GM19025 (cell line): Measurements from ENCODE around the gene SMIM1.

ENCODE experiments used
- ATAC-seq: cut with Tn5 transposase; IDR thresholded peaks from one replicate; pipeline ENCODE4 v1.9.1; 2021; ENCODE audit warnings: mild to moderate bottlenecking, low read depth, moderate library complexity; ENCODE audit not compliant: unreplicated experiment

The SMIM1 gene

DNA sequence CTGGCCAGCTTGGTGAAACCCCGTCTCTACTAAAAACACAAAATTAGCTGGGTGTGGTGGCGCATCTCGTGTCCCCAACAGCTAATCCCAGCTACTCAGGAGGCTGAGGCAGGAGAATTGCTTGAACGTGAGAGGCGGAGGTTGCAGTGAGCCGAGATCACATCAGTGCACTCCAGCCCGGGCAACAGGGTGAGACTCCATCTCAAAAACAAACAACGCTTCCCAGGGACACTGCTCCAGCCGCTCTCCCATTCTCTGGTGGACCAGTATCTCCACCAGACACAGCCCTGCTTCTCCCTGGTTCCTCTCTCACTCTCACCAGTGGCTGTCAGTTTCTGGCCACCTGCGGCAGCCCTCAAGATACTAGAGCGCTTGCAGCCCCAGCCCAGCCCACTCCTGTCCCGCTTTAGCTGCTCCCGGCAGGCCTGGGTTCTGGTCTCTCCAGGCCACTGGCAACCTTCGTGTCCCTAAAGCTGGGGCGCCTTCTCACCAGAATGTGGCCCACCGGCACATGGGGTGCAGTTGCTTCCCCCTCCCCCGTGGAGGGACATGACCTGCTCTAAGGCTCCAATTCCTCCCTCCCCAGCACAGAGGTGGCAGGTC is 44.7 kb downstream of the SMIM1 start:
- ATAC-seq = no peak

DNA sequence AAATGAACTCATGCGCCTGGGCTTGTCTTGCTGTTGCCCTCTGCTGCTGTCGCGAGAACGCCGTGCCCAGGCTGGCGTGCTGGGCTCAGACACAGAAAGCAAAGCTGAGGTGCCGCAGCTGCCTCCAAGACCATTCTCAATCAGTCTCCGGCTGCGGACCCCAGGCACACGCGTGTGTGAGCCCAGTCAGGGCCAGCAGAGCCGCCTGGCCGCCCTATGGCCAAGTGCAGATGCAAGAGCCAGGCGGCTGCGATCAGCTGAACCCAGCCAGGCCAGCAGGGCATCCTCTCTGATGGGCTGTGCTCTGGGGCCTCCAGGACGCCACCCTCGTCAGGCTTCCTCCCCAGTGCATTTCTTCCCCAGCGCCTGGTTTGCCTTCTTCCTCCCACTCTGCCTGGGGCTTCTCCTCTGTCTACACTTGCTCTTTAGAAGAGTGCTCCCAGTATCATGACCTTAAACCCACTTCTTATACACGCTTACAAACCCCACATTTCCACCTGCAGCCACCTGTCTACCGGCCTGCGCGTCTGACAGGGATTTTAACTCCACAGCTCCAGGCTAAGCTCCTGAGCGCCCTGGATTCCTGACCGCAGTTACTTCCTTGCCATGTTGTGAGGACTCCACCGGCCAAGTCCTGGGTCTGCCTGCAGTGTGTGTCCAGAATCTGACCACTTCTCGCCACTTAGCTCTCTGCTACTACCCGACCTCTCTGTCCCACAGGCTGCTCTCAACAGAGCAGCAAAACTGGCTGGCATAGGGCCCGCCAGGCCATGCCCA is 45.5 kb downstream of the SMIM1 start:
- no peak for ATAC-seq

- ATAC-seq = no peak
These were observed 47.2 kb downstream of the SMIM1 start for GRCh38 chr1:3819771-3820200.

DNA sequence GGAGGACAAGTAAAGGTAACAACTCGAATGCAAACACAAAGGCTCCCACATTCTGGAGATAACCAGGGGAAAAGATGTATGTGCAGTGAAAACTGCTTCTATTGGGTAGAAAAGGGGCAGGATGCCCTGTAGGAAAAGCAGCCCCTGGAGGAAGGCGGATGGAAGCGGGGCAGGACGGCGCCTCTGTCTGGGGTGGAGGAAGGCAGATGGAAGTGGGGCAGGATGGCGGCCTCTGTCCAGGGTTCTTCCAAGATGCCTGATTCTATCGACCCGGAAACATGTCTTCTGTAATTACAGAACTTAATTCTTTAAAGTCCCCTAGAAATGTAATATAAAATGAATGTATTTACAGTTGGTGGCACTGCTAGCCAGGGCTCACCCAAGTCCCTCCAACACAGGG is 47.8 kb downstream of the SMIM1 start:
- no peak for ATAC-seq

DNA sequence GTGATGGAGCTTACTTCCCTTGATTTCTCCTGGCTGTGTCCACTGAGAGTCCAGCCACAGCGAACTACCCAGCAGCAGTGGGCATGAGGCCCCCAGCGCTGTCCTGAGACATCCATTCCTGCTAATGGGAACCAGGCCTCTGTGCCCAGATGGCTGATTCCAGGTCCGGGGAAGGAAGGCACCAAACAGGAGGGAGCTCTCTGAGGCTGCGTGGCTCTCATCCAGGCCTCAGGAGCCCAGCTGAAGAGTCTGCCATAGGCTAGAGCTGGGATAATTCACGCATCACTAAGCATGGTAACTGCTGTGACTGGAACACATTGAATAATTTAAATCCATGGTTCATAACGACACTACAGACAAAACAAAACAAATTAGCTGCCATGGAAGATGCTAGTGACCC is 48.5 kb downstream of the SMIM1 start:
- no peak for ATAC-seq

GRCh38 chr1:3821447-3821846 is 48.9 kb downstream of the SMIM1 start:
- no peak for ATAC-seq

DNA sequence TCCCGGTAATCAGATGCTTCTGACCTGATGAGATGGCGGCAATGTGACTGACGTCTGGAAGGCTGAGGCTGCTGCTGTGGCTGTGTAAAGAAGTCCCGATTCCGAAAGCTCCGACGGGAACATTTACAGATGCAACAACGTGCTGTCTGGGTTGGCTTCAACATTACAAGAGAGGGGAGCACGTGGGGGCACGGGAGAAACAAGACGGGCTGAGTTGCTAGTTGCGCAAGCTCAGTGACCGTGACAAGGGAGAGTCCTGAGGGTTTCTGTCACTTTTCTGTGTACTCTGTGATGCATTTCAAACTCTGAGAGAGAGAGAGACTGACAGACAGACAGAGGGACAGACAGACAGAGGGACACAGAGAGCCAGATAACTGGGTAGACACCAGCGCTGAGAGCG is 49.4 kb downstream of the SMIM1 start:
- no peak for ATAC-seq

GRCh38 chr1:3822421-3822820 is 49.9 kb downstream of the SMIM1 start:
- no peak for ATAC-seq

DNA sequence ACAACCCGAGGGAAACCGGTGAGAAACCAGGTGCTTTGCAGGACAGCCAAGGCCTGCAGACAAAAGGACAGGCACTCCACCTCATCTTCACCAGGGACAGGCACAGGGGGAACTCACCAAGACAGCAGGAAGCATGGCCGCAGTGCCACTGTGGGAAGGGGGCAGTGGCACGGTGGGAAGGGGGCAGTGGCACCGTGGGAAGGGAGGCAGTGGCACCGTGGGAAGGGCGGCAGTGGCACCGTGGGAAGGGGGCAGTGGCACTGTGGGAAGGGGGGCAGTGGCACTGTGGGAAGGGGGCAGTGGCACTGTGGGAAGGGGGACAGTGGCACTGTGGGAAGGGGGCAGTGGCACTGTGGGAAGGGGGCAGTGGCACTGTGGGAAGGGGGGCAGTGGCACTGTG is 52.1 kb downstream of the SMIM1 start:
- ATAC-seq = no peak

DNA sequence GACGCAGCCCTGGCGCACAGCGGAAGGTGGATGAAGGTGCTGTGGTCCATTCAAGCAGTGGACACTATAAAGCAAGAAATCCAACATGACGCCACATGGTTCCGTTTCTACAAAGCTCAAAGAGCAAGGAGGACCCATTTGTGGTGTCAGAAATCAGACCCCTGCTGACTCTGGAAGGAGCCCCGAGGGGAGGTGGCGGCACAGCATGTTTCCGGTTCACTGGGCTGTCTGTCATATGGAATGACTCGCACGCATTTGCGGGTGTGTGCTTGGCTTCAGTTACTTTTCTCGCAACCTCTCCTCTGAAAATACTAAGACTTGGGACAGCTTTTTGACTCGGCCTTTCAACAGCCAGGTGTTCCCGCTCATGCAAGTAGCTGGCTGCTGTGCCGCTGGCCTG is 52.8 kb downstream of the SMIM1 start:
- ATAC-seq = no peak
